Measurements from ENCODE around the gene UBALD1. TPM values are rescaled to one million over a fixed set of nuclear protein-coding genes. Genes with fewer than 3 reads are reported as not detected.

Gene UBALD1
- total and polyA plus RNA-seq, 10 of the 15 experiments (the other 5 are each of a cell fraction or from before 2014, with no cell fraction given) = 0.05 to 32.7 (median 5.1) TPM

DNA sequence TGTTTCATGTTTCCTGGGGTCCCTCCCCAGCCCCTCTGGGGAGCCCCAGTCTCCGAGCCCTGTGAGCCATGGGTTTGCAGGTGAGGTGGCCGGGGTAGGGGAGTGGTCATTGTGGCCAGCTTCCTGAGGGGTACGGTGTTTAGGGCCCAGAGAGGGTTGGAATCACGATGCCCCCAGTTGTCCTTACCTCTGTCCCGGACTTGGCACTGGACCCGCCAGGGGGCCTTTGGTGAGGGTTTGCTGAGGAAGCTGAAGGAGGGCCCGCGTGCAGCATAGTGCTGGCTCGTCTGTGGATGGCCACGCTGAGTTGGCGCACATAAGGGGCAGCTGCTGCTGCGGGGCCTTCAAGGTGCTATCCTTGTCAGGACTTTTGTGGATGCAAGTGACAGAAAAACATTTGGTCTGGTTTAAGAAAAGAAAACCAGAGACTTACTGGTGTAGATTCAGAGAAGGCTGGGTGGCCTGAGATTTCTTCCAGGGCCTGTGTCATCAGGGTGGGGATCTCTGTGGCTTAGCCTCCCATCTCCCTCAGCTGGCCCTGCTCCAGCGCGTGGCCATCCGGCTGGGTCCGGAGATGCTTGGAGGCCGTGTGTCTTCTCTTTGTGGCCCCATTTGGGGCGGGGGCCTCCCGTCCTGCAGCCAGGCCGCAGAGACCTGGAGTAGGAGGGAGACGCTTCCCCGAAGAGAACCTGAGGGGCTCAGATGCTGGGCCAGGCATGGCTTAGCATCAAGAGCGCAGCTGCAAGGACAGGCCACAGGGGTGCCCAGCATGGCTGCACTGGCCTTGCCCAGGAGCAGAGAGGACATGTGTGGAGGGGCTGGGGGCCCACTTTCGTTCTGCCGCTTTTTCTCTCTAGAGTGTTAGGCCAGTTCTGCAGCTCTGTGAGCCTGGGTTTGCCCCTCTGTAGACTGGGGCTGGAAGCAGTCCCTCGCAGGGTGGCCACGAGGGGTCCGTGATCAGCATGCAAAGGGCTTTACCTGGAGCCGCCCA lies 45.0 kb upstream of the UBALD1 start (continued):
- TF ChIP-seq CBX5 (IDR thresholded peaks at IDR 0.05; ENCODE audit: low read depth) (no peak), SP1 (IDR thresholded peaks at IDR 0.05; ENCODE audit: low read depth, low read length) (no peak), ESRRA (IDR thresholded peaks at IDR 0.05; ENCODE audit: low read length) (no peak), BCL11A (IDR thresholded peaks at IDR 0.05; ENCODE audit: low read depth, low read length) (no peak), FOXM1 (IDR thresholded peaks at IDR 0.05; ENCODE audit: low read depth, low read length) (no peak)

DNA sequence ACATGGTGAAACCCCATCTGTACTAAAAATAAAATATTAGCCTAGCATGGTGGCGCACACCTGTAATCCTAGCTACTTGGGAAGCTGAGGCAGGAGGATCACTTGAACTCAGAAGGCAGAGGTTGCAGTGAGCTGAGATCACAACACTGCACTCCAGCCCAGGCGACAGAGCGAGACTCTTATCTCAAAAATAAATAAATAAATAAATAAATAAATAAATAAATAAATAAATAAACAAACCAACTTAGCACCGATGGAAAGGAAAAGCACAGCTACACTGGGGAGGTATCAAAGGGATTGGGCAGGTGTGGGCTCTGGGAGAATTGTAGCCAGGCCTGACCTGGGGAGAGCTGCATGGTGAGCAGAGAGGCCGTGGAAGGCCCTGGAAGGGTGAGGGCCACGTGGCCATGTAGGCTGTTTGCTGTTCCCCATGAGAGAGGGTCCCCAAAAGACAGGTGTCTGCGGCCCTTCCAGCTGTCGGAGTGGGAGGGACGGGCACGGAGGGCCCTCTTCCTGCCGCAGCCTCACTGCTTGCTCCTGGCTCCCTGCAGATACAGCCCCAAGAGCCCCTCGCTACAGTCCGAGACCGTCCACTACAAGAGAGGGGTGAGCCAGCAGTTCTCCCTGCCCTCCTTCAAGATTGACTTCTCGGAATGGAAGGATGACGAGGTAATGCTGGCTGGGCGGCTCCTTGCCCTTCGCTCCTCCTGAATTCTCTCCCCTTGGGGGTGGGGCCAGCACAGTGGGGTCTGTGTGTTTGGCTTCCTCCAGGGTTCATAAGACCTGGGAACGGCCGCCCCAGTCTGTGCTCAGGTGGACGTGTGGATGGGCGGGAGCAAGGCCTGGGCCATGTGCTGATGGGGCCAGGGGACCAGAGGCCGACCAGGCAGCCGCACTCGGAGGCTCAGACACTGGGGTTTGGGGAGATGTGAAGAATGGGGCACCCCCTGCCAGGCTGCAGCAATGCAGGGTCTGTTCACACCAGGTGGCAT lies 42.3 kb upstream of the UBALD1 start:
- Histone ChIP-seq H3K27ac (ENCODE audit: control insufficient read depth, insufficient read depth) (no peak overlapping the region), H3K4me3 (no peak overlapping the region), H3K9ac (ENCODE audit: control insufficient read depth, insufficient read depth, low read length) (no peak overlapping the region), H4K20me1 (ENCODE audit: control insufficient read depth, insufficient read depth) (no peaks in the 10 kb centered on the region), H3K9me3 (replicated peaks; ENCODE audit: control insufficient read depth, insufficient read depth, low read length) (no peaks in the 10 kb centered on the region), H3K27me3 (replicated peaks in 1 of 2; ENCODE audit: control insufficient read depth in 2 of 2, insufficient read depth in 2 of 2, low read length in 1 of 2) (no peaks in the 10 kb centered on the region), H3K4me1 (ENCODE audit: control insufficient read depth, insufficient read depth, low read length) (no peaks in the 10 kb centered on the region; the same call in 1 of the 2 replicates), H3K36me3 (ENCODE audit: control insufficient read depth in 2 of 2, insufficient read depth in 2 of 2, low read length in 1 of 2) (peaks cover 17 to 32% of the 10 kb centered on the region in 2 experiments; a peak in 3 of 4 replicates), H3K79me2 (ENCODE audit: control insufficient read depth, insufficient read depth, low read length) (no peaks in the 10 kb centered on the region), H2AFZ (ENCODE audit: control insufficient read depth, low read depth, low read length) (no peak overlapping the region), H3K4me2 (ENCODE audit: control insufficient read depth, insufficient read depth) (no peak overlapping the region)
- in situ Hi-C loops (cut with MboI) (no loop called here), intact Hi-C loops (cut with micrococcal nuclease; ENCODE audit: unreplicated experiment) (no loop called here)
- CTCF ChIA-PET = no interaction called here
- BruUV-seq (replicated peaks) = no TSS peak
- SMC1A ChIA-PET (ENCODE audit: uncharacterized antibody, unreplicated experiment) = no interaction called here
- ATAC-seq = no peak
- POLR2A ChIA-PET = interaction anchor here (0.7 kb wide), 1 partner anchor 152 kb away, joined by 8 read pairs; no protein-coding TSS in a partner anchor
- WGBS (ENCODE audit: insufficient coverage, insufficient replicate concordance, low lambda C conversion rate, missing lambda C conversion rate) = 95% methylated on average over 25 of the region's 25 CpGs
- FAIRE-seq = no peak
- no peak for DNase-seq (ENCODE audit: low read depth, low spot score)
- RAD21 ChIA-PET (ENCODE audit: unreplicated experiment) = no interaction called here
- TF ChIP-seq KLF5 (IDR thresholded peaks at IDR 0.05; ENCODE audit: partially characterized antibody) = no peak
- TF ChIP-seq ZNF217 (IDR thresholded peaks at IDR 0.05) = no peak
- TF ChIP-seq, protein P1, sequence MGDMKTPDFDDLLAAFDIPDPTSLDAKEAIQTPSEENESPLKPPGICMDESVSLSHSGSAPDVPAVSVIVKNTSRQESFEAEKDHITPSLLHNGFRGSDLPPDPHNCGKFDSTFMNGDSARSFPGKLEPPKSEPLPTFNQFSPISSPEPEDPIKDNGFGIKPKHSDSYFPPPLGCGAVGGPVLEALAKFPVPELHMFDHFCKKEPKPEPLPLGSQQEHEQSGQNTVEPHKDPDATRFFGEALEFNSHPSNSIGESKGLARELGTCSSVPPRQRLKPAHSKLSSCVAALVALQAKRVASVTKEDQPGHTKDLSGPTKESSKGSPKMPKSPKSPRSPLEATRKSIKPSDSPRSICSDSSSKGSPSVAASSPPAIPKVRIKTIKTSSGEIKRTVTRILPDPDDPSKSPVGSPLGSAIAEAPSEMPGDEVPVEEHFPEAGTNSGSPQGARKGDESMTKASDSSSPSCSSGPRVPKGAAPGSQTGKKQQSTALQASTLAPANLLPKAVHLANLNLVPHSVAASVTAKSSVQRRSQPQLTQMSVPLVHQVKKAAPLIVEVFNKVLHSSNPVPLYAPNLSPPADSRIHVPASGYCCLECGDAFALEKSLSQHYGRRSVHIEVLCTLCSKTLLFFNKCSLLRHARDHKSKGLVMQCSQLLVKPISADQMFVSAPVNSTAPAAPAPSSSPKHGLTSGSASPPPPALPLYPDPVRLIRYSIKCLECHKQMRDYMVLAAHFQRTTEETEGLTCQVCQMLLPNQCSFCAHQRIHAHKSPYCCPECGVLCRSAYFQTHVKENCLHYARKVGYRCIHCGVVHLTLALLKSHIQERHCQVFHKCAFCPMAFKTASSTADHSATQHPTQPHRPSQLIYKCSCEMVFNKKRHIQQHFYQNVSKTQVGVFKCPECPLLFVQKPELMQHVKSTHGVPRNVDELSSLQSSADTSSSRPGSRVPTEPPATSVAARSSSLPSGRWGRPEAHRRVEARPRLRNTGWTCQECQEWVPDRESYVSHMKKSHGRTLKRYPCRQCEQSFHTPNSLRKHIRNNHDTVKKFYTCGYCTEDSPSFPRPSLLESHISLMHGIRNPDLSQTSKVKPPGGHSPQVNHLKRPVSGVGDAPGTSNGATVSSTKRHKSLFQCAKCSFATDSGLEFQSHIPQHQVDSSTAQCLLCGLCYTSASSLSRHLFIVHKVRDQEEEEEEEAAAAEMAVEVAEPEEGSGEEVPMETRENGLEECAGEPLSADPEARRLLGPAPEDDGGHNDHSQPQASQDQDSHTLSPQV (IDR thresholded peaks at IDR 0.05) = no peak
- TF ChIP-seq SMARCA5 (IDR thresholded peaks at IDR 0.05) = no peak
- TF ChIP-seq, protein P2, sequence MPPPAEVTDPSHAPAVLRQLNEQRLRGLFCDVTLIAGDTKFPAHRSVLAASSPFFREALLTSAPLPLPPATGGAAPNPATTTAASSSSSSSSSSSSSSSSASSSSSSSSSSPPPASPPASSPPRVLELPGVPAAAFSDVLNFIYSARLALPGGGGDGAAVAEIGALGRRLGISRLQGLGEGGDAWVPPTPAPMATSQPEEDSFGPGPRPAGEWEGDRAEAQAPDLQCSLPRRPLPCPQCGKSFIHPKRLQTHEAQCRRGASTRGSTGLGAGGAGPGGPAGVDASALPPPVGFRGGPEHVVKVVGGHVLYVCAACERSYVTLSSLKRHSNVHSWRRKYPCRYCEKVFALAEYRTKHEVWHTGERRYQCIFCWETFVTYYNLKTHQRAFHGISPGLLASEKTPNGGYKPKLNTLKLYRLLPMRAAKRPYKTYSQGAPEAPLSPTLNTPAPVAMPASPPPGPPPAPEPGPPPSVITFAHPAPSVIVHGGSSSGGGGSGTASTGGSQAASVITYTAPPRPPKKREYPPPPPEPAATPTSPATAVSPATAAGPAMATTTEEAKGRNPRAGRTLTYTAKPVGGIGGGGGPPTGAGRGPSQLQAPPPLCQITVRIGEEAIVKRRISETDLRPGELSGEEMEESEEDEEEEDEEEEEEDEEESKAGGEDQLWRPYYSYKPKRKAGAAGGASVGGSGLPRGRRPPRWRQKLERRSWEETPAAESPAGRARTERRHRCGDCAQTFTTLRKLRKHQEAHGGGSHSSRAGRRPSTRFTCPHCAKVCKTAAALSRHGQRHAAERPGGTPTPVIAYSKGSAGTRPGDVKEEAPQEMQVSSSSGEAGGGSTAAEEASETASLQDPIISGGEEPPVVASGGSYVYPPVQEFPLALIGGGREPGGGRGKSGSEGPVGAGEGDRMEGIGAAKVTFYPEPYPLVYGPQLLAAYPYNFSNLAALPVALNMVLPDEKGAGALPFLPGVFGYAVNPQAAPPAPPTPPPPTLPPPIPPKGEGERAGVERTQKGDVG (CRISPR knock-in tag; IDR thresholded peaks at IDR 0.05) = no peak
- no peak for TF ChIP-seq BCL11A (IDR thresholded peaks at IDR 0.05; ENCODE audit: low read depth, low read length)
- TF ChIP-seq, protein P3, sequence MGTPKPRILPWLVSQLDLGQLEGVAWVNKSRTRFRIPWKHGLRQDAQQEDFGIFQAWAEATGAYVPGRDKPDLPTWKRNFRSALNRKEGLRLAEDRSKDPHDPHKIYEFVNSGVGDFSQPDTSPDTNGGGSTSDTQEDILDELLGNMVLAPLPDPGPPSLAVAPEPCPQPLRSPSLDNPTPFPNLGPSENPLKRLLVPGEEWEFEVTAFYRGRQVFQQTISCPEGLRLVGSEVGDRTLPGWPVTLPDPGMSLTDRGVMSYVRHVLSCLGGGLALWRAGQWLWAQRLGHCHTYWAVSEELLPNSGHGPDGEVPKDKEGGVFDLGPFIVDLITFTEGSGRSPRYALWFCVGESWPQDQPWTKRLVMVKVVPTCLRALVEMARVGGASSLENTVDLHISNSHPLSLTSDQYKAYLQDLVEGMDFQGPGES (IDR thresholded peaks at IDR 0.05) = no peak

Measured in GM12878 (cell line).